K562 (cell line): ENCODE measurements around the gene CD93.

Experiments used
- BRCA1 ChIP-seq, 2 experiments: fragments of 450-650 bp in 1 of 2; sonication (generic) in 1 of 2; formaldehyde crosslinking in 1 of 2; IDR thresholded peaks; 2 replicates each; pipeline versions ENCODE4 v1.5.0 to v1.6.1; 2017 to 2020; ENCODE audit warnings: mild to moderate bottlenecking in 1 of 2, missing genetic modification reagents in 1 of 2
- C11orf30 ChIP-seq: fragments of 450-650 bp; IDR thresholded peaks from 2 replicates; pipeline ENCODE4 v1.6.1; 2016; ENCODE audit warnings: low read depth, mild to moderate bottlenecking
- ETV5 ChIP-seq: sonication (generic); formaldehyde crosslinking; IDR thresholded peaks from 2 replicates; pipeline ENCODE4 v1.4.0; 2020; ENCODE audit warnings: low read depth, mild to moderate bottlenecking, missing genetic modification reagents
- FOSL1 ChIP-seq: fragments of 200-800 bp; sonication (Bioruptor generic); conservative IDR thresholded peaks from 2 replicates; pipeline ENCODE4 v1.6.1; 2016; ENCODE audit warnings: missing genetic modification characterization, missing compliant biosample characterization
- FOXK1 ChIP-seq: sonication (generic); formaldehyde crosslinking; IDR thresholded peaks from 2 replicates; pipeline ENCODE4 v1.8.0; 2022; ENCODE audit warnings: missing genetic modification reagents, mild to moderate bottlenecking, borderline replicate concordance
- MITF ChIP-seq: IDR thresholded peaks from 2 replicates; pipeline ENCODE4 v1.6.1; 2014; ENCODE audit warnings: antibody characterized with exemption
- NR2C2 ChIP-seq, 2 experiments: fragments of 200-800 bp in 1 of 2; sonication (Bioruptor generic) in 1 of 2; sonication (generic) in 1 of 2; formaldehyde crosslinking in 1 of 2; IDR thresholded peaks; 2 replicates each; pipeline versions ENCODE4 v1.6.1 to v1.8.0; 2016 to 2022; ENCODE audit warnings: mild to moderate bottlenecking in 1 of 2, missing compliant biosample characterization in 1 of 2, missing genetic modification characterization in 1 of 2, missing genetic modification reagents in 1 of 2
- REST ChIP-seq, 2 experiments: fragments of 450-650 bp; formaldehyde crosslinking in 1 of 2; IDR thresholded peaks; 2 replicates each; pipeline versions ENCODE4 v1.4.0 to v1.6.1; 2014 to 2020; ENCODE audit warnings: mild to moderate bottlenecking in 2 of 2, borderline replicate concordance in 1 of 2, low read depth in 1 of 2
- SIN3A ChIP-seq, 2 experiments: fragments of 150-350 bp in 1 of 2; IDR thresholded peaks; 2 replicates each; pipeline ENCODE4 v1.6.1; 2011 to 2016; ENCODE audit warnings: borderline replicate concordance in 2 of 2, low read depth in 2 of 2, low read length in 2 of 2, mild to moderate bottlenecking in 2 of 2, moderate library complexity in 2 of 2; ENCODE audit not compliant: control insufficient read depth in 1 of 2
- TBL1XR1 ChIP-seq, 2 experiments: IDR thresholded peaks; 2 replicates each; pipeline ENCODE4 v1.6.1; 2012; ENCODE audit warnings: improper control_type of control experiment in 2 of 2, low read length in 2 of 2, mild to moderate bottlenecking in 1 of 2
- ZC3H4 ChIP-seq: sonication (generic); formaldehyde crosslinking; IDR thresholded peaks from 2 replicates; pipeline ENCODE4 v1.9.0; 2021; ENCODE audit warnings: missing genetic modification reagents, borderline replicate concordance
- ZFP91 ChIP-seq: sonication (generic); formaldehyde crosslinking; IDR thresholded peaks from 2 replicates; pipeline ENCODE4 v1.8.0; 2022; ENCODE audit warnings: mild to moderate bottlenecking, missing genetic modification reagents
- ZNF184 ChIP-seq: sonication (generic); formaldehyde crosslinking; IDR thresholded peaks from 2 replicates; pipeline ENCODE4 v1.5.0; 2020; ENCODE audit warnings: missing genetic modification reagents
- ZNF384 ChIP-seq: IDR thresholded peaks from 2 replicates; pipeline ENCODE4 v1.6.1; 2012; ENCODE audit warnings: low read depth, low read length, improper control_type of control experiment

- TF ChIP-seq NR2C2 (CRISPR knock-in tag; IDR thresholded peaks at IDR 0.05) (no peak), NR2C2 (tag; IDR thresholded peaks at IDR 0.05) (no peak), SIN3A (IDR thresholded peaks at IDR 0.05; ENCODE audit: borderline replicate concordance in 2 of 2, control insufficient read depth in 1 of 2, low read depth in 2 of 2, low read length in 2 of 2) (no peak), ZFP91 (CRISPR knock-in tag) (no peak), ZNF384 (no peak), FOXK1 (no peak), TBL1XR1 (IDR thresholded peaks at IDR 0.05; ENCODE audit: low read length in 2 of 2) (no peak), ZNF184 (CRISPR knock-in tag) (no peak), MITF (no peak), ZC3H4 (CRISPR knock-in tag) (no peak), FOSL1 (no peak), REST (IDR thresholded peaks at IDR 0.05; ENCODE audit: borderline replicate concordance) (no peak; the same call in 1 of the 2 replicates), REST (CRISPR knock-in tag; IDR thresholded peaks at IDR 0.05; ENCODE audit: low read depth) (no peak), BRCA1 (IDR thresholded peaks at IDR 0.05) (no peak), BRCA1 (CRISPR knock-in tag; IDR thresholded peaks at IDR 0.05) (no peak), ETV5 (CRISPR knock-in tag) (no peak), C11orf30 (no peak)
These were observed 1.6 kb upstream of the CD93 start for GRCh38 chr20:23087587-23088251.
